HEK293T (cell line): ENCODE results near the gene C9orf85.

Experiments used
- ARNT ChIP-seq: fragments of 450-650 bp; IDR thresholded peaks from 2 replicates; pipeline ENCODE4 v1.6.1; 2017; ENCODE audit warnings: mild to moderate bottlenecking
- BHLHE40 ChIP-seq: fragments of 450-650 bp; IDR thresholded peaks from 2 replicates; pipeline ENCODE4 v1.6.1; 2016; ENCODE audit warnings: mild to moderate bottlenecking, moderate library complexity, borderline replicate concordance
- FOXA1 ChIP-seq: fragments of 450-650 bp; IDR thresholded peaks from 2 replicates; pipeline ENCODE4 v1.6.1; 2016; ENCODE audit warnings: mild to moderate bottlenecking
- FOXM1 ChIP-seq: fragments of 450-650 bp; IDR thresholded peaks from 2 replicates; pipeline ENCODE4 v1.6.1; 2017; ENCODE audit warnings: mild to moderate bottlenecking, borderline replicate concordance
- NFRKB ChIP-seq: fragments of 450-650 bp; IDR thresholded peaks from 2 replicates; pipeline ENCODE4 v1.6.1; 2016; ENCODE audit warnings: mild to moderate bottlenecking, moderate library complexity
- SUZ12 ChIP-seq: fragments of 450-650 bp; IDR thresholded peaks from 2 replicates; pipeline ENCODE4 v1.6.1; 2016; ENCODE audit warnings: mild to moderate bottlenecking

DNA sequence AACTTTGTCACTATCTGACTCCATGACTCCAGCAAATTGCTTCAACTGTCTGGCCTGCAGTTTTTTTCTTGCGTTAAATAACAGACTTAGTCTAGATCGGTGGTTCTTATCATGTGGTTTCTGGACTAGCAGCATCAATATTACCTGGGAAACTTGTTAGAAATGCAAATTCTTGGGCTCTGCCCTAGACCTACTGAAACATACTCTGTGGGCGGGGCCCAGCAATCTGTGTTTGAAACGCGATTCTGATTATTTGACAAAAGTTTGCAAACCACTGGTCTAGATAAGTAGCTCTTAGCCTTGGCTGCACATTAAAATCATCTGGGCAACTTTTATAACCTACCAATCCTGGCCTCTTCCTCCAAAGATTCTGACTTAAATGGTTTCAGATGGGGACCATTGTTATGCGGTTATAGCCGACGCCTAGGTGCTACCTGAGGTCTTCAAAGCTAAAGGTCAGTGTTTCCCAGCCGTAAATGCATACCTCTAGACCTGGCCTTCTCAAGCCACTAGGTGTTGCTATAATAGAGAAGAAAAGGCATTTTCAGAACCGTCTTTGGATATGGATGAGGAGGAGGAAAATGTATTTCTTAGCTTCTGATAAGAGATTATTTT lies 74.0 kb downstream of the C9orf85 start:
- no peak for TF ChIP-seq NFRKB
- TF ChIP-seq SUZ12, result no peak
- TF ChIP-seq FOXA1, result no peak
- TF ChIP-seq FOXM1, result no peak
- TF ChIP-seq BHLHE40, result no peak
- TF ChIP-seq ARNT, result no peak
